Stromal cell of bone marrow (primary cell): ENCODE data around the gene TTC27.
"Not testable (repeated sequence)": the region's sequence is repeated elsewhere in the genome, so short reads cannot be mapped to it uniquely, and the experiment has no call there.

Source experiments
- DNase-seq: peaks from one replicate; pipeline ENCODE4 v3.0.0-alpha.2; 2012; ENCODE audit warnings: low read depth

The TTC27 gene

GRCh38 chr2:32627814-32628579 lies at the start of gene TTC27:
Gene TTC27 (plus strand): TSS chr2:32628050. CDS start chr2:32628293, 243 bp downstream.
- DNase-seq = peak; percentile 92

- no peak for DNase-seq
Measured at GRCh38 chr2:32591669-32592463, 36.0 kb upstream of the TTC27 start.

GRCh38 chr2:32594573-32594972 lies 33.3 kb upstream of the TTC27 start:
- DNase-seq = no peak

GRCh38 chr2:32611366-32611765 lies 16.5 kb upstream of the TTC27 start:
- no peak for DNase-seq

- DNase-seq = no peak
Measured at GRCh38 chr2:32611771-32612170, 16.1 kb upstream of the TTC27 start.

GRCh38 chr2:32614084-32614483 lies 13.8 kb upstream of the TTC27 start:
- DNase-seq = no peak

GRCh38 chr2:32617599-32618189 lies 10.2 kb upstream of the TTC27 start:
- DNase-seq = no peak

- no peak for DNase-seq
Measured at GRCh38 chr2:32622570-32623310, 5.1 kb upstream of the TTC27 start.

GRCh38 chr2:32623311-32623706 lies 4.5 kb upstream of the TTC27 start:
- DNase-seq = no peak

GRCh38 chr2:32624812-32625211 lies 3.0 kb upstream of the TTC27 start:
- no peak for DNase-seq

- DNase-seq = no peak
Measured at GRCh38 chr2:32626639-32627221, 1.1 kb upstream of the TTC27 start.

- peak; percentile 47 for DNase-seq
Measured at GRCh38 chr2:32627441-32627813, 423 bp upstream of the TTC27 start.

- DNase-seq = no peak
Measured at GRCh38 chr2:32632089-32632488, 4.2 kb downstream of the TTC27 start.

GRCh38 chr2:32633040-32633439 lies 5.2 kb downstream of the TTC27 start:
- no peak for DNase-seq

- DNase-seq = not testable (repeated sequence)
Measured at GRCh38 chr2:32638548-32638947, 10.7 kb downstream of the TTC27 start.

GRCh38 chr2:32641180-32641579 lies 13.3 kb downstream of the TTC27 start:
- no peak for DNase-seq

GRCh38 chr2:32647180-32647651 lies 19.4 kb downstream of the TTC27 start:
- peak; percentile 61 for DNase-seq

- DNase-seq = peak; percentile 31
Measured at GRCh38 chr2:32652555-32653209, 24.8 kb downstream of the TTC27 start.

- no peak for DNase-seq
Measured at GRCh38 chr2:32656069-32656468, 28.2 kb downstream of the TTC27 start.

GRCh38 chr2:32663864-32664263 lies 36.0 kb downstream of the TTC27 start:
- no peak for DNase-seq

GRCh38 chr2:32666704-32667103 lies 38.9 kb downstream of the TTC27 start:
- DNase-seq = no peak
